ENCODE measurements around the gene GRPEL2.

GRCh38 chr5:149400304-149400703 lies 55.0 kb downstream of the GRPEL2 start:
- TF ChIP-seq CTCF (IDR thresholded peaks at IDR 0.05) (no peak), POLR2A (IDR thresholded peaks at IDR 0.05) (no peak)
